Smooth muscle cell (in vitro differentiated cells): ENCODE results near the gene BSN. TPM values are rescaled to one million over a fixed set of nuclear protein-coding genes. Genes with fewer than 3 reads are reported as not detected.

Source experiments
- DNase-seq: peaks from one replicate; lab custom pipeline; 2025; ENCODE audit not compliant: unreplicated experiment; lab: John Stamatoyannopoulos, UW
- H2AFZ ChIP-seq: fragments of 200-600 bp; sonication (generic); 2 replicates; pipeline ENCODE4 v1.6.0; 2016; ENCODE audit warnings: antibody characterized with exemption, low read depth, mild to moderate bottlenecking
- H3F3A ChIP-seq: fragments of 200-600 bp; sonication (generic); 2 replicates; pipeline ENCODE4 v1.6.0; 2017; ENCODE audit warnings: antibody characterized with exemption, low read depth
- H3K27ac ChIP-seq: fragments of 200-600 bp; sonication (generic); 2 replicates; pipeline ENCODE4 v1.5.1; 2016; ENCODE audit warnings: low read depth, mild to moderate bottlenecking
- H3K27me3 ChIP-seq: fragments of 200-600 bp; sonication (generic); 2 replicates; pipeline ENCODE4 v1.6.1; 2016; ENCODE audit warnings: low read depth, mild to moderate bottlenecking
- H3K36me3 ChIP-seq: fragments of 200-600 bp; sonication (generic); 2 replicates; pipeline ENCODE4 v1.5.1; 2016; ENCODE audit warnings: low read depth
- H3K4me1 ChIP-seq: fragments of 200-600 bp; sonication (generic); 2 replicates; pipeline ENCODE4 v1.5.1; 2016; ENCODE audit warnings: low read depth
- H3K4me2 ChIP-seq: fragments of 200-600 bp; sonication (generic); 2 replicates; pipeline ENCODE4 v1.6.0; 2016; ENCODE audit warnings: mild to moderate bottlenecking
- H3K4me3 ChIP-seq: fragments of 200-600 bp; sonication (generic); 2 replicates; pipeline ENCODE4 v1.5.1; 2016; ENCODE audit warnings: mild to moderate bottlenecking
- H3K79me2 ChIP-seq: fragments of 200-600 bp; sonication (generic); 2 replicates; pipeline ENCODE4 v1.6.0; 2016; ENCODE audit warnings: low read depth, mild to moderate bottlenecking
- H3K9ac ChIP-seq: fragments of 200-600 bp; sonication (generic); 2 replicates; pipeline ENCODE4 v1.6.0; 2016; ENCODE audit warnings: low read depth
- H3K9me3 ChIP-seq: fragments of 200-600 bp; sonication (generic); replicated peaks from 2 replicates; pipeline ENCODE4 v1.5.1; 2016; ENCODE audit warnings: low read depth
- H4K20me1 ChIP-seq: fragments of 200-600 bp; sonication (generic); 2 replicates; pipeline ENCODE4 v1.6.0; 2016; ENCODE audit warnings: low read depth
- WGBS: methylation state at CpG from one replicate; pipeline ENCODE4 v1.1.7; 2016; ENCODE audit warnings: low lambda C conversion rate; 5-methylcytosine and 5-hydroxymethylcytosine counted together
- polyA plus RNA-seq: library from polyadenylated mRNA; unstranded; fragments of >200 nt; fragmentation: Nextera tagmentation; extraction: Ambion mirVana; gene quantifications from 2 replicates; pipeline ENCODE4 v1.2.1, GENCODE V29; 2016
- total RNA-seq: library from RNA; depleted of rRNA; stranded (reverse); fragments of >200 nt; gene quantifications from 2 replicates; pipeline ENCODE4 v1.2.3, GENCODE V29; 2014
- TF ChIP-seq, protein P1 (sequence below): fragments of 200-600 bp; sonication (generic); IDR thresholded peaks from 2 replicates; pipeline ENCODE4 v1.5.1; 2017; ENCODE audit warnings: borderline replicate concordance, mild to moderate bottlenecking, antibody characterized with exemption; ENCODE audit not compliant: insufficient read depth, poor library complexity, severe bottlenecking

Gene BSN
- total and polyA plus RNA-seq, 2 experiments from 2014 or later: under 0.01 to 0.07 TPM

DNA sequence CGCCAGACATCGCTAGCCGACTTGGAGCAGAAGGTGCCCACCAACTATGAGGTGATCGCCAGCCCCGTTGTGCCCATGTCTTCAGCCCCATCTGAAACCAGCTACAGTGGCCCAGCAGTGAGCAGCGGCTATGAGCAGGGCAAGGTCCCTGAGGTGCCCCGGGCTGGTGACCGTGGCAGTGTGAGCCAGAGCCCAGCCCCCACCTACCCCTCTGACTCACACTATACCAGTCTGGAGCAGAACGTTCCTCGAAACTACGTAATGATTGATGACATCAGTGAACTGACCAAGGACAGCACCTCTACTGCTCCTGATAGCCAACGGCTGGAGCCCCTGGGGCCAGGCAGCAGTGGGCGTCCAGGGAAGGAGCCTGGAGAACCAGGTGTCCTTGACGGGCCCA is 107.0 kb downstream of the BSN start:
- DNase-seq: no peak
- TF ChIP-seq, protein P1, sequence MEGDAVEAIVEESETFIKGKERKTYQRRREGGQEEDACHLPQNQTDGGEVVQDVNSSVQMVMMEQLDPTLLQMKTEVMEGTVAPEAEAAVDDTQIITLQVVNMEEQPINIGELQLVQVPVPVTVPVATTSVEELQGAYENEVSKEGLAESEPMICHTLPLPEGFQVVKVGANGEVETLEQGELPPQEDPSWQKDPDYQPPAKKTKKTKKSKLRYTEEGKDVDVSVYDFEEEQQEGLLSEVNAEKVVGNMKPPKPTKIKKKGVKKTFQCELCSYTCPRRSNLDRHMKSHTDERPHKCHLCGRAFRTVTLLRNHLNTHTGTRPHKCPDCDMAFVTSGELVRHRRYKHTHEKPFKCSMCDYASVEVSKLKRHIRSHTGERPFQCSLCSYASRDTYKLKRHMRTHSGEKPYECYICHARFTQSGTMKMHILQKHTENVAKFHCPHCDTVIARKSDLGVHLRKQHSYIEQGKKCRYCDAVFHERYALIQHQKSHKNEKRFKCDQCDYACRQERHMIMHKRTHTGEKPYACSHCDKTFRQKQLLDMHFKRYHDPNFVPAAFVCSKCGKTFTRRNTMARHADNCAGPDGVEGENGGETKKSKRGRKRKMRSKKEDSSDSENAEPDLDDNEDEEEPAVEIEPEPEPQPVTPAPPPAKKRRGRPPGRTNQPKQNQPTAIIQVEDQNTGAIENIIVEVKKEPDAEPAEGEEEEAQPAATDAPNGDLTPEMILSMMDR: no peak
- H3K36me3 ChIP-seq: no peaks in the 10 kb centered on the region
- WGBS: 80% methylated on average over 14 of the region's 14 CpGs
- H3K9me3 ChIP-seq: no peaks in the 10 kb centered on the region
- no peaks in the 10 kb centered on the region for H3F3A ChIP-seq
- no peaks in the 10 kb centered on the region for H3K4me1 ChIP-seq
- no peaks in the 10 kb centered on the region for H3K27me3 ChIP-seq
- H3K4me3 ChIP-seq: no peak overlapping the region
- H3K9ac ChIP-seq: no peak overlapping the region
- no peaks in the 10 kb centered on the region for H3K79me2 ChIP-seq
- H4K20me1 ChIP-seq: no peaks in the 10 kb centered on the region
- no peak overlapping the region for H2AFZ ChIP-seq
- H3K27ac ChIP-seq: no peak overlapping the region
- no peak overlapping the region for H3K4me2 ChIP-seq

DNA sequence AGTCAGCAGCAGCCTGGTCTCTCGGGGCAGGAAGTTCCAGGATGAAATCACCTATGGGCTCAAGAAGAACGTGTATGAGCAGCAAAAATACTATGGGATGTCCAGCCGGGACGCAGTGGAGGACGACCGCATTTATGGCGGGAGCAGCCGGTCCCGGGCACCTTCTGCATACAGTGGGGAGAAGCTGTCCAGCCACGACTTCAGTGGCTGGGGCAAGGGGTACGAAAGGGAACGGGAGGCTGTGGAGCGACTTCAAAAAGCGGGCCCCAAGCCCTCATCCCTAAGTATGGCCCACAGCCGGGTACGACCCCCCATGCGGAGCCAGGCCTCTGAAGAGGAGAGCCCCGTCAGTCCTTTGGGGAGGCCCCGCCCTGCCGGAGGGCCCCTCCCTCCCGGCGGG is 107.7 kb downstream of the BSN start:
- no peak overlapping the region for H3K27ac ChIP-seq
- no peak overlapping the region for H2AFZ ChIP-seq
- H3K9ac ChIP-seq: no peak overlapping the region
- H3K4me2 ChIP-seq: no peak overlapping the region
- H3K4me1 ChIP-seq: no peaks in the 10 kb centered on the region
- no peak overlapping the region for H3K4me3 ChIP-seq
- TF ChIP-seq, protein P1: no peak
- no peaks in the 10 kb centered on the region for H3F3A ChIP-seq
- H3K79me2 ChIP-seq: no peaks in the 10 kb centered on the region
- H3K27me3 ChIP-seq: no peaks in the 10 kb centered on the region
- no peaks in the 10 kb centered on the region for H3K9me3 ChIP-seq
- no peaks in the 10 kb centered on the region for H4K20me1 ChIP-seq
- WGBS: 91% methylated on average over 22 of the region's 22 CpGs
- DNase-seq: no peak
- H3K36me3 ChIP-seq: no peaks in the 10 kb centered on the region

DNA sequence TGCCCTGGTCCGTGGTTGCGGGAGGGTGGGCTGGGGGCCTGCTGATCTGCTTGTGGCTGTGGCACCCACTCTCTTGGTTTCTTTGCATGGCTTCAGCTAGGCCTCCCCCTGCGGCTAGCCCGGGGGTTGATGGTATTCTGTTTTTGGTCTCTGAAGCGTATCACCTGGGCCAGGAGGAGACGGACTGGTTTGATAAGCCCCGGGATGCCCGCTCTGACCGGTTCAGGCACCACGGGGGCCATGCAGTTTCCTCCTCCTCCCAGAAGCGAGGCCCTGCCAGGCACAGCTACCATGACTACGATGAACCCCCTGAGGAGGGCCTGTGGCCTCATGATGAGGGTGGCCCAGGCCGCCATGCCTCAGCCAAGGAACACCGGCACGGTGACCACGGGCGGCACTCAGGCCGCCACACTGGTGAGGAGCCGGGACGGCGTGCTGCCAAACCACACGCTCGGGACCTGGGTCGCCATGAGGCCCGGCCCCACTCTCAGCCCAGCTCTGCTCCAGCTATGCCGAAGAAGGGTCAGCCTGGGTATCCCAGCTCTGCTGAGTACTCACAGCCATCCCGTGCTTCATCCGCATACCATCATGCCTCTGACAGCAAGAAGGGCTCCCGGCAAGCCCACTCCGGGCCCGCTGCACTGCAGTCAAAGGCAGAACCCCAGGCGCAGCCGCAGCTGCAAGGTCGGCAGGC is 108.6 kb downstream of the BSN start:
- H3F3A ChIP-seq: no peaks in the 10 kb centered on the region

More for the DNA sequence above, 108.6 kb downstream of the BSN start:
- Histone ChIP-seq H3K4me2 (no peak overlapping the region), H3K36me3 (no peaks in the 10 kb centered on the region), H3K9ac (no peak overlapping the region), H2AFZ (no peak overlapping the region), H3K27ac (no peak overlapping the region), H4K20me1 (no peaks in the 10 kb centered on the region), H3K27me3 (no peaks in the 10 kb centered on the region), H3K79me2 (no peaks in the 10 kb centered on the region), H3K4me1 (no peaks in the 10 kb centered on the region), H3K4me3 (no peak overlapping the region), H3K9me3 (no peaks in the 10 kb centered on the region)
- TF ChIP-seq, protein P1: no peak
- WGBS: 94% methylated on average over 31 of the region's 34 CpGs
- DNase-seq: no peak
